GM19452 (cell line): Measurements from ENCODE around the gene SLC35A2.

ENCODE experiments used
- ATAC-seq: cut with Tn5 transposase; IDR thresholded peaks from one replicate; pipeline ENCODE4 v1.9.1; 2021; ENCODE audit not compliant: unreplicated experiment

The SLC35A2 gene

DNA sequence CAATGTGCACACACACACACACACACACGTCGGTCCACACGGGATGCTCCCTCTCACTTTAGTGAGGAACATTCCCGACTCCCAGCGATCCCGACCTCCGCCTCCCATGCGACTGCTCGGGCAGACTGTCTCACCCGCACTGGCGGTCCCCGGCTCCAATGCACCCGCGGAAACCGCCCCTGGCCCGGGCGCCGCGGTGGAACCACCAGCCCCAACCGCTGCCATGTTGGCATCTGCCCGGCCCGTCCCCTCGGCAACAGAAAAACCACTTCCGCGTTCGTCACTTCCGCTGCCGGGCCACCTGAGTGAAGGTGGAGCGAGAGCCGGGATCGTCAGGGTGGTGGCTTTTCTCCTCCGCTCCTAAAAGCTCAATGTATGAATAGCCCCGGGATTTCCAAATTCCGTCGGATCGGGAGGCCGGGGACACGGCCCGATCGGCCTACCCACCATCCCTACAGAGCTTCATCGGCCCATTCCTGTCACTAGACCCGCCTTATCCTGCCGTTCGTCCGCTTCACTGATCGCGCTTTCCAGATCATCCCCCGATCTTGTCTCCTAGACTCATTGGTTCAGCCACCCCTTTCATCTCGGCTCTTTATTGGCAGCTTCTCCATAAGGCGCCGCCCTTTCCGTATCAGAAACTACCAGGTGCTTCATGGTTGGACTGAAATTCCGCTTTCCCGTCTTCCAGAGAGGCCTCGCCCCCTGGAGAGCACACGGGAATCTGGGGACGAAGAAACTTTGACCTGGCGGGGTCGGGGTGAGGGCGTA lies at the start of gene SLC35A2:
TSS of gene SLC35A2 (minus strand) at position 235 of the 771 bp plus-strand sequence. CDS start at position 225, 10 bp downstream.
- no peak for ATAC-seq

DNA sequence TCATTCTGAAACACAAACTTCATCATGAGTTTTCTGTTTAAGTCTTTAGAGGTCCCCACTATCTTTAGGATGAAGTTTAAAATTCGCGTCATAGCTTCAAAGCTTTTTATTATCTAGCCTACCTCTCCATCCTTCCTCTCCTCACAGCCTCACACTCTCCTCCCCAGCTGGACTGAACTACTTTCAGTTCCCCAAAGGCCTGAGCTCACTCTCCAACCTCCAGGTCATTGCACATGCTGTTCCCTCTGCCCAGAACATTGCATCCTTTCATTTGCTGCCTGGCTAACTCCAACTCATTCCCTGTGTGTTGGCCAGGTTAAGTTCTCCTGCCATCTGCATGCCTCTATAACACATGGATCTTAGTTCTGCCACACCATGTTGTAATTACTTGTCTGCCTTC lies 48.8 kb upstream of the SLC35A2 start:
- ATAC-seq = no peak

GRCh38 chrX:48958635-48959094 lies 47.2 kb upstream of the SLC35A2 start:
- ATAC-seq = no peak

- peak; percentile 80 for ATAC-seq
Measured at GRCh38 chrX:48957827-48958634, 46.6 kb upstream of the SLC35A2 start.

DNA sequence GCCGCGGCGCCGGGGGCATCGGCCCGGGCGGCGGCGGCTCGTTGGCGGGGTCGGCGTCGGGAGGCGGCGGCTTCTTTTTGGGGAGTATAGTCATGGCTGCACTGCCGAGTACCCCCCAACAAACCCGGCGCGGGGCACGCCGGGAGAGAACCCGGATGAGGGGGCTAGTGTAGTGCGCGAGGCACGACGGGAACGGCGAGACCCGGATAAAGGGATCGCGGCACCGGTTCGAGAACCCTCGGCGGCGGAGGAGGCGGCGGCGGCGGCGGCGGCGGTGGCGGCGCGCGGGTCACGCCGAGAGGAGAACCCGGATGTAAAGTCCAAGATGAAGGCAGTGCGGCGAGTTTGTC lies 46.0 kb upstream of the SLC35A2 start, which contains the start of gene OTUD5:
TSS of gene OTUD5 (minus strand) at position 131 of the 350 bp plus-strand sequence. CDS start at position 94, 37 bp downstream.
- ATAC-seq = peak; percentile 34

- no peak for ATAC-seq
Measured at GRCh38 chrX:48956728-48957414, 45.4 kb upstream of the SLC35A2 start.

- no peak for ATAC-seq
Measured at GRCh38 chrX:48948589-48948988, 37.1 kb upstream of the SLC35A2 start.

GRCh38 chrX:48945517-48946348 lies 34.3 kb upstream of the SLC35A2 start:
- ATAC-seq = no peak

DNA sequence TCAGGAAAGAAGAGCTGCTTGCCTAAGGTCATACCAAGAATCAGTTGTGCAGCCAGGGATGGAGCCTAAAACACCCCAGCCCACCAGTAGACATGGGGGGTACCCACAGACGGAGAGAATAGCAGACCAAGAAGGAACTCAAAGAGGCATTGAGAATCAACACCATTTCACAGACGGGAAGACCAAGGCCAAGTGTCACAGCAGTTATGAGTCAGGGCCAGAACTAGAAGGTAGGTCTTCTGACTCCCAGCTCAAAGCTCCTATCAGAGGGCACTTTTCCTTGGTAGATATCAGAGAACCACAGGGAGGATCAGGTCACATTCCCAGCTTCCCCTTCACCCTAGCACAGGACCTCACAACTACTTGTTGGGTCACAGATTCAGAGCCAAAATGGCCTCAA lies 31.4 kb upstream of the SLC35A2 start:
- ATAC-seq = no peak

GRCh38 chrX:48940404-48940955 lies 29.0 kb upstream of the SLC35A2 start:
- ATAC-seq = no peak

- ATAC-seq = no peak
Measured at GRCh38 chrX:48939524-48940228, 28.2 kb upstream of the SLC35A2 start.

- peak; percentile 45 for ATAC-seq
Measured at GRCh38 chrX:48938721-48939425, 27.4 kb upstream of the SLC35A2 start.

- ATAC-seq = peak; percentile 56
Measured at GRCh38 chrX:48937054-48937907, 25.8 kb upstream of the SLC35A2 start.

DNA sequence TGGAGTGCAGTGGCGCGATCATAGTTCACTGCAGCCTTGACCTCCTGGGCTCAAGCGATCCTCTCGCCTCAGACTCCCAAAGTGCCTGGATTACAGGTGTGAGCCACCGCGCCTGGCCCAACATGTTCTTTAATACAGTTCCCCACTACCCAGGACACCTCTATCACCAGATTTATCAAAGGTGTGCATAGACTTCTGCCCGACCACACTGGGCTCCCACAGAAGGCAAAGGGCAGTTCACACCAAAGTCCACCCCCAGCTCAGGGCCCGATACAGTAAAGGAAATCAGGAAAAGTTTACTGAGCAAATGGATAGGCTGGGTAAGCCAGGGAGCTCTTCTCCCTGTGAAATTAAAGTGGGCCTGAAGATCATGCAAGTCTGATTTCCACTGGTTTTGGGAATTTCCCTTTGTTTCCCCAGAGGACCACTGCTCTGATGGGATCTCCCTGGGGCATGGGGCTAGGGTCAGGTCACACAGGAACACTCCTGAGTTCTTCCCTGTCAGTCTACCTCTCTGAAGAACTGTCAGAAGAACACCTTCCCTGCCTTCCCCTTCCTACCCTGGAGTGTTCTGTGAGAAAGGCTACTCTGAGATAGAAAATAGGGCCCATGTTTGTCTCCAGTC lies 25.1 kb upstream of the SLC35A2 start:
- ATAC-seq = no peak

- no peak for ATAC-seq
Measured at GRCh38 chrX:48935301-48935670, 23.8 kb upstream of the SLC35A2 start.

GRCh38 chrX:48934581-48935300 lies 23.3 kb upstream of the SLC35A2 start:
- ATAC-seq = no peak

- ATAC-seq = no peak
Measured at GRCh38 chrX:48933757-48934156, 22.3 kb upstream of the SLC35A2 start.
